Upper lobe of left lung (tissue), 6 donors: ENCODE measurements around the gene PINK1. TPM values are rescaled to one million over a fixed set of nuclear protein-coding genes. Genes with fewer than 3 reads are reported as not detected.

ENCODE experiments used
- ATAC-seq, 2 donors: fragments of 200-7000 bp; cut with Tn5 transposase; one replicate each; pipeline ENCODE4 v1.9.1; 2022; ENCODE audit warnings: mild to moderate bottlenecking in 2 of 2, moderate library complexity in 2 of 2; ENCODE audit not compliant: low FRiP score in 2 of 2
- DNase-seq, 2 donors: peaks; one replicate each; pipeline ENCODE4 v3.0.0-alpha.2; 2019 to 2020
- H3K27ac ChIP-seq, 4 donors: fragments of 200-600 bp; sonication (generic); one replicate each; pipeline ENCODE4 v1.5.1; 2016 to 2019
- H3K27me3 ChIP-seq, 4 donors: fragments of 200-600 bp; sonication (generic); one replicate each; pipeline ENCODE4 v1.5.1; 2017 to 2019
- H3K36me3 ChIP-seq, 4 donors: fragments of 200-600 bp; sonication (generic); one replicate each; pipeline ENCODE4 v1.5.1; 2016 to 2019
- H3K4me1 ChIP-seq, 4 donors: fragments of 200-600 bp; sonication (generic); one replicate each; pipeline ENCODE4 v1.5.1; 2018 to 2019
- H3K4me3 ChIP-seq, 4 donors: fragments of 200-600 bp; sonication (generic); one replicate each; pipeline ENCODE4 v1.5.1; 2017 to 2019; ENCODE audit warnings: mild to moderate bottlenecking in 2 of 4, moderate library complexity in 1 of 4
- H3K9me3 ChIP-seq, 4 donors: fragments of 200-600 bp; sonication (generic); one replicate each; pipeline ENCODE4 v1.5.1; 2018 to 2019
- CTCF ChIP-seq, 6 experiments: fragments of 450-650 bp in 4 of 6; fragments of 200-600 bp in 2 of 6; sonication (generic) in 2 of 6; IDR thresholded peaks; one replicate each; pipeline ENCODE4 v1.5.1; 2016 to 2019; ENCODE audit warnings: antibody characterized with exemption in 6 of 6
- EP300 ChIP-seq, 4 donors: sonication (generic); formaldehyde crosslinking; IDR thresholded peaks; one replicate each; pipeline ENCODE4 v1.5.1; 2017; ENCODE audit warnings: antibody characterized with exemption in 4 of 4, control low read depth in 2 of 4
- POLR2A ChIP-seq, 4 donors: fragments of 450-650 bp; IDR thresholded peaks; one replicate each; pipeline ENCODE4 v1.5.1; 2016 to 2017; ENCODE audit warnings: antibody characterized with exemption in 4 of 4, mild to moderate bottlenecking in 2 of 4
- POLR2AphosphoS5 ChIP-seq, 2 donors: sonication (generic); formaldehyde crosslinking; IDR thresholded peaks; one replicate each; pipeline ENCODE4 v1.5.1; 2017; ENCODE audit warnings: antibody characterized with exemption in 2 of 2
- WGBS, 2 donors: methylation state at CpG; one replicate each; pipeline ENCODE4 v1.1.5; 2017 to 2018; 5-methylcytosine and 5-hydroxymethylcytosine counted together
- total RNA-seq, 6 donors: library from RNA; depleted of rRNA in 4 of 6; stranded (reverse); fragments of >200 nt in 4 of 6; gene quantifications; one replicate each; pipeline versions ENCODE4 v1.1.0 to v1.2.1, GENCODE V29; 2016 to 2021
- donor health status: DM: no; HTN: no; CAD: no; lungs with moderate emphysema.
- donor health status: DM: no; HTN: yes; CAD: no; lungs with severe emphysema.

The PINK1 gene
- 100 to 1,000 TPM in 2 of 6 donors, 10 to 100 TPM in 4; 62.8 to 118 (median 86.2) TPM for total RNA-seq

GRCh38 chr1:20633190-20634064, at the start of gene PINK1:
Gene PINK1, plus strand, starts transcription at chr1:20633458. Its CDS starts 91 bp downstream, at chr1:20633549.
- peak; percentile 93 to 95 for ATAC-seq
- no peaks in the 10 kb centered on the region for H3K9me3 ChIP-seq
- TF ChIP-seq CTCF (IDR thresholded peaks at IDR 0.05) (peak; percentile 99 to 100 (median 100)), POLR2AphosphoS5 (IDR thresholded peaks at IDR 0.05) (peak; percentile 45 to 86), POLR2A (IDR thresholded peaks at IDR 0.05) (peak in 3 of 4 donors; percentile 69 to 95 (median 85)), EP300 (IDR thresholded peaks at IDR 0.05) (no peak)
- no peaks in the 10 kb centered on the region for H3K27me3 ChIP-seq
- H3K4me1 ChIP-seq = peaks cover 12 to 17% (median 14%) of the 10 kb centered on the region in 4 donors
- DNase-seq = peak; percentile 87 to 98
- peak within 1 kb of the TSS; percentile 85 to 98 (median 96) for H3K4me3 ChIP-seq
- peak within 1 kb of the TSS; percentile 91 to 97 (median 95) for H3K27ac ChIP-seq
- H3K36me3 ChIP-seq = peaks cover 7 to 15% (median 12%) of the 10 kb centered on the region in 4 donors
- 1 to 9% methylated on average over 10 to 32 of the region's 93 CpGs for WGBS, 2 donors

DNA sequence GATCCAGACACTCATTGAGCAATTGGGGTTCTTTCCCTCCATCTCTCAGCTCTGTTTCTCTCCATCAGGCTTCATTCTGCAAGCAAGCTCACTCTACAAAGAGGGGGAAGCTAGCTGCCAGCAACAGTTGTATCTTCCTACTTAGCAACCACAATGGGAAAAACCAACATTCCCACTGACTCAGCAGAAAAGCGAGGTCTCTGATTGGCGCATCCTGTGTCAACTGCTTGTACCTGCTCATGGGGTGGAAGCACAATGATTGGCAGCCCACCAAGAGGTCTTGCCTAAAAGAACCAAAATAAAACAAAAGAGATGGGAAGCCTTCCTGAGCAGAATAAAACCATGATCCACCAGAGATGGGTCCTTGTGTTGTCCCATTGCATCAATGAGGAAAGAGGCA, 48.4 kb upstream of the PINK1 start:
- no peaks in the 10 kb centered on the region for H3K36me3 ChIP-seq
- peaks cover 0 to 8% (median 0%) of the 10 kb centered on the region in 4 donors for H3K27me3 ChIP-seq
- H3K4me1 ChIP-seq = peaks cover 0 to 13% (median 5%) of the 10 kb centered on the region in 4 donors
- DNase-seq = no peak
- H3K9me3 ChIP-seq = no peaks in the 10 kb centered on the region
- 35 to 40% methylated on average over 2 of the region's 2 CpGs for WGBS, 2 donors
- TF ChIP-seq POLR2AphosphoS5 (IDR thresholded peaks at IDR 0.05) = no peak
- no peak for TF ChIP-seq POLR2A (IDR thresholded peaks at IDR 0.05)
- no peak for TF ChIP-seq EP300 (IDR thresholded peaks at IDR 0.05)
- no peak for TF ChIP-seq CTCF (IDR thresholded peaks at IDR 0.05)
- no peak overlapping the region for H3K27ac ChIP-seq
- no peak for ATAC-seq
- H3K4me3 ChIP-seq = no peak overlapping the region

DNA sequence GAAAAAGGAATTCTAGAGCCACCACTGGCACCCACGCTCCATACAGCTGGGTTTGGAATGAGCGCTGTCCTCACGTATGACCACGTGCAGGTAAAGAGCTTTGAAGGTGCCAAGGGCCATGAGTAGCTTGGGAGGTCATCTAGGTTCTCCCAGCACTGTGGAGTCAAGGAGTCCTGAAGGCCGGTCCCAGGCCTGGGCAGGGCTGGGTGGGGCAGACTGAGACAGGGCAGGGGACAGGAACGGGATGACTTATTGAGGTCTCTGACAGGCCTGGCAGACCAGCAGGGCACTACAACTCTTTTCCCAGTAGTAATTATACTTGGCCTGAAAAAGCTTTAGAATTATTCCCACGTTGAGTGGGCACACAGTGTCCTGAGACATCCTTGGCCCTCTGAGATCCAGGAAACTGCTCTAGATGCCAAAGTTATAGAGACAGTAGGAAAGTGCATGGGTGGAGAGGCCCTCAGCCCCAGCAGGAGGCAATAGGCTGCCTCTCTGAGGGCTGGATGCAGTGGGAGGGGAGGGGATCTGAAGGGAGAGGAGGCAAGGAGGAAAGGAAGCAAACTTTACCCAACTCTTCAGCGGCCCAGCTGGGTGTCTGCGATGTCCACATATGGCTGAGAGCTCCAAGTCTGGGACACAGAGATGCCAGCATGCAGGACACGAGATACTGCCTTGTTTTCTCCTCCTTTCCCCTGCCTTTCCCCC, 46.2 kb upstream of the PINK1 start:
- no peak for TF ChIP-seq CTCF (IDR thresholded peaks at IDR 0.05)
- no peak for TF ChIP-seq EP300 (IDR thresholded peaks at IDR 0.05)
- TF ChIP-seq POLR2AphosphoS5 (IDR thresholded peaks at IDR 0.05) = no peak
- no peak for TF ChIP-seq POLR2A (IDR thresholded peaks at IDR 0.05)
- ATAC-seq (peak in 1 of 2 donors; percentile 50), DNase-seq (no peak)
- H3K36me3 ChIP-seq = no peaks in the 10 kb centered on the region
- H3K4me1 ChIP-seq = peaks cover 0 to 14% (median 6%) of the 10 kb centered on the region in 4 donors
- H3K4me3 ChIP-seq = no peak overlapping the region
- peaks cover 0 to 8% (median 0%) of the 10 kb centered on the region in 4 donors for H3K27me3 ChIP-seq
- H3K9me3 ChIP-seq = no peaks in the 10 kb centered on the region
- H3K27ac ChIP-seq = no peak overlapping the region
- WGBS, 2 donors = 73 to 80% methylated on average over 9 to 10 of the region's 10 CpGs

DNA sequence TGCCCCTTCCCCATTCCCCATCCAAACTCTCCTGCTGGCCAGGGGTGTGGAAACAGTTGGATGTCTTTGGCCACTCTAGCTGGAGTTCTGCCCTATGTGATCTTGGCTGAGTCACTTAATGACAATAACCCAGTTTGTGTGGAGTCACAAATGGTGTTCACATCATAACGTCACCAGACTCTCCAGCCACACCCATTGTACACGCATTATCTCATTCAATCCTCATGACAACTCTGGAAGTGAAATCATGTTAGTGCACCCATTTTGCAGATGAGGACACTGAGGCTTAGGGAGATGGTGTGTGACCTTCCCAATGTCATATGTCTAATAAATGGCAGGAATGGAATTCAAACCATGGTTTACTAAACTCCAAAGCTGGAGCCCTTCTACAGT, 45.6 kb upstream of the PINK1 start:
- Histone ChIP-seq H3K36me3 (no peaks in the 10 kb centered on the region), H3K9me3 (no peaks in the 10 kb centered on the region), H3K4me1 (peaks cover 0 to 14% (median 6%) of the 10 kb centered on the region in 4 donors), H3K27ac (no peak overlapping the region), H3K4me3 (no peak overlapping the region), H3K27me3 (peaks cover 0 to 8% (median 0%) of the 10 kb centered on the region in 4 donors)
- no peak for TF ChIP-seq POLR2A (IDR thresholded peaks at IDR 0.05)
- no peak for TF ChIP-seq EP300 (IDR thresholded peaks at IDR 0.05)
- TF ChIP-seq POLR2AphosphoS5 (IDR thresholded peaks at IDR 0.05) = no peak
- no peak for TF ChIP-seq CTCF (IDR thresholded peaks at IDR 0.05)
- WGBS, 2 donors = 47 to 74% methylated on average over 2 of the region's 2 CpGs
- peak in 1 of 2 donors; percentile 77 for ATAC-seq
- no peak for DNase-seq
